GM19238 (cell line): ENCODE measurements around the gene TSPAN5.

Source experiments
- DNase-seq: peaks from one replicate; pipeline ENCODE4 v3.0.0; 2011; ENCODE audit warnings: low spot score; ENCODE audit not compliant: insufficient read length

Gene TSPAN5

DNA sequence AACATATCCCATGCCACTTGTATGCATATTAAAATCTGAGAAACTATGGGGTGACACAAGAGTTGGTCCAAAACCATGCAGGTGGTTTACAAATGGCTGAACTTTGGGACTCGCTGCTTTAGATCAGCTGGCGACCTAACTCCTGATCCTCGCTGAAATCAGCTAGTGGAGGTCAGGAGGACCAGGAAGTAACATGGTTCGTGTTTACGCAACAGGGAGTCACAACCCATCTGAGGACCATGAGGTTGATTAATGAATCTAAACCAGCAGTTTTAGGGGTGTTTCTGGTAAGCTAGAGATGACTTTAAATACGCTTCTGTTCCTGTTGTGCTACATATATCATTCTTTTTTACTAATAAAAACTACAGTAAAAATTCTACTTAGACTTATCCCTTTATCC is 12.9 kb downstream of the TSPAN5 start:
- DNase-seq = no peak

DNA sequence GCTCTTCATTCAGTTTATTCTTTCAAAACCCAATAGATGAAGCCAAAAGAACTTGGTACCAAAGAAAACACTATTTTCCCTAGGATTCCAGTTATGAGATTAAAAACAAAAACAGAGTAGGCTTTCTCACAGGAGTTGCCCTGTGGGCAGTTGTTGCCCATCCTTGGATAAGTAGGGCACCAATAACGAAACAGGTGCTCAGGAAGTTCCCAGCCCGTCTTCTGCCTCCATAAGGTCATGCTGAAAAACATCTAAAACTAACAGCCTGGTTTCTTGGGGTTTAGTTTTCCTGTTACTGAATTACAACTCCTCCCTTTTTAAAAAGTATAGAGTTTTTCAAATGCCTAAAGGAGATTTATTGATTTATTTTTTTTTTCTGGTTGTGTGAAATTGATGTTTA is 14.7 kb downstream of the TSPAN5 start:
- no peak for DNase-seq

DNA sequence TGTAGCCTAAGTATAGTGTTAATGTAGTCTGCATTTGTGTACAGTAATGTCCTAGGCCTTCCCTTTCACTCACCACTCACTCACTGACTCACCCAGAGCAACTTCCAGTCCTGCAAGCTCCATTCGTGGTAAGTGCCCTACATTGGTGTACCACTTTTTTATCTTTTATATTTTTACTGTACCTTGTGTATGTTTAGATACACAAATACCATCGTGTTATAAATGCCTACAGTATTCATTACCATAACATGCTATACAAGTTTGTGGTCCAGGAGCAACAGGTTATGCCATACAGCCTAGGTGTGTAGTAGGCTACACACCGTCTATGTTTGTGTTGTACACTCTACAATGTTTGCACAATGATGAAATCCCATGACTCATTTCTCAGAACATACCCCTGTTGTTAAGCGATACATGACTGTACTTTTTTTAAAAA is 15.4 kb downstream of the TSPAN5 start:
- no peak for DNase-seq

DNA sequence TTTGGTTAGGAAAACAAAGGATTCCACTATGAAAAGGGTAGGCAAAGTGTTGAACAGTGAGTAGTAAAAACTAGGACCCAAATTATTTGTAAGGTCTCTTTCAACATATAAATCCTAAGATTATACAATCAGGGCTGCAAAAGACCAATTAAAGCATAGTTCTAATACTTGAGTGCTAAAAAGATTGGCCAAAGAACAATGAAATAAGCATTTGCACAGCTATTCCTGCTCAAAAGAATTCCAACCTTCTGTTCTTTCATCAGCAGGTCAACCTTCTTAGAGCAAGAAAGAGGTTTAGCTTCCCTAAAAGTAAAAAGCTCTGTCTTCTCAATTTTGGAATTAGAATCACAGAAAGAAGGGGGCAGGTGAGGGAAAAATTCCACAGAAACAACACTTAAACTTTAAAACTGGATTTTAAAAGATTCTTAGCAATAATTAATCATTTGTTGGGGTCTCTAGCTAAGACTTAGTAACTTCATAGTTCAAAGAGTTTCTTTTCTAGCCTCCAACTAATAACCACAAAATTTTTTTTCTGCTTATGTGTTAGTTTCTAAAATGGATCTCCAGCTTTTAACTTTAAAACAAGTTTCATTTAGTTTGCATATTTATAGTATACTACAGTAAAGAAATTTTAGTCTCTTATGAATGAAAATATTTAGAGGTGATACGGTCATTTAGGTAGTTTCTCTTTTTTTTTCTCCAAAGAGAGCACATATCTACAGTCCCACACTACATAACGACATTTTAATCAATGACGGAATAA is 16.3 kb downstream of the TSPAN5 start:
- DNase-seq = no peak

DNA sequence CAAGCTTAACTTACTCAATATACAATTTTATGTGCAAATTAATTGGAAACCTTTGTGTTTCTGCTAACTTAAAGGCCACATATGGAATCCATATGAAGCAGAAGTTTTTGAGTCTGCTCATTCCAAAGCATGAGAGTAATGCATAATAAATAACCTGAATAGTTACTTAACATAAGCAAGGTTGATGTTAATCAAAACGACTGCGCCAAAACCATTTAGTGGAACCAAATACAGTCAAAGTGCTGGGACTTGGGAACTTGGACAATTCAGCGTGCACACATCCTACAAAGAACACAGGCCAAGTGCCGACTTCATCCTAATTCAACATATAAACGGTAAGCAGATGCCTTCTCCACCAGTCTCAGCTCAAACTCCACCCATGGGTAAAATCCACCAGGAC is 17.0 kb downstream of the TSPAN5 start:
- no peak for DNase-seq

DNA sequence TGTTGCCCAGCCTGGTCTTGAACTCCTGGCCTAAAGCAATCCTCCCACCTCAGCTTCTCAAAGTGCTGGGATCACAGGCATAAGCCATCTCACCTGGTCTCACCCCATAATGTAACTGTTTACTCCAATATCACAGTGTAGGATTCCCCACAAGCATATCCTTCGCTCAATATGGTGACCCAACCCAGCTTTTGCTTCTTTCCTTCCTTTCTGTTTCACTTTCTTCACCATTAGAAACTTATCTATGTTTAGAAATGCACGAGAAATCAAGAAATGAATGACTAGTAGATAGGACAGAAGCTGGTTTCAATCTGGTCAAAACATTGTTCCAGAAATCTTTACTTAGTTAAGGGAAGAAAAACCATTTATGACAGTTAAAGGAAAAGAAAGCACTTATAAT is 18.9 kb downstream of the TSPAN5 start:
- DNase-seq = no peak

DNA sequence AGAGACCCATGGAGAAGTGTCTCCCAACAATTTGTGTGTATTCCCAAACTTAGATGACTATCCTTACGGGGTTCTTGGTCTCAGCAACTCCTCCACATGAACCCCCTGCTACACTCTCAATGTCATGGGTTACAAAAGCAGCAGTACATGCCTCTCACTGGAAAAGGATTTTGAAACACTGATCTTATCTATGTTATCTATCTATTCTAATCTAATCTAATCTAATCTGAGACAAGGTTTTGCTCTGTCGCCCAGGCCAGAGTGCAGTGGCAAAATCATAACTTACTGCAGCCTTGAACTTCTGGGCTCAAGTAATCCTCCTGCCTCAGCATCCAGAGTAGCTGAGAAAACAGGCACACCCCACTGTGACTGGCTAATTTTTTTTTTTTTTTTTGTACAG is 19.3 kb downstream of the TSPAN5 start:
- DNase-seq = no peak

DNA sequence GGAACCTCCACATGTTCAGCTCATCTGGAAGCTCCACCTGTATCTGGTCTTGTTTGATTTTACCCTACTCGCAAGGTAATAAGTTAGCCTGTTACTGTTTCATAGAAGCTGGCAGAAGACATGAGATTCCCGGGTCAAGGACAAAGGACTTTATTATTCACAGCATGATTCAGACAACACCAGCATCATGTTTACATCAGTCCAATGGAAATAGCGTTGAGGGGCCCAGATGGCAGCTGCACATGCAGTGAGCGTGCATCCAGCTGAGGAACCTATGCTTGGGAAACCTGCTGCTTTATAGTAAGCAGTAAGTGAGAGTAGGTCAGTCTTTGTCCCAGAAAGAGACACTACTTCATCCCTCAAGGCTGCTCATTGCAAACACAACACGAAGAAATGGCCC is 19.8 kb downstream of the TSPAN5 start:
- DNase-seq = no peak

DNA sequence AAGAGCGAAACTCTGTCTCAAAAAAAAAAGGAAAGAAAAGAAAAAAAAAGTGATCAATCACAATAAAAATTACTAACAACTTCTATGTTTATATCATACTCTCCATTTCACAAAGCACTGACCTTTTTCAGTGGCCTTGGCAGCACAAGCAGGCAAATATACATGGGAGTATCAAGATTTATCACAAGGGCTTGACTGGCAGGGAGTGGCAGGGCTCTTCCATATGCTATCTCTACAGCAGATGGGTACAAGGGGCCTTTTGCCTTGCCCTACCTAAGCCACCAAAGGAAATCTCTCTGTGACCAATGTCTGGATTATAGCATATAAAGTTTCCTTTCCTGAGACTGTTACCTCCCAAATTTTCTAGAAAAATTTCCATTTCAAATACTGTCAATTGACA is 24.4 kb downstream of the TSPAN5 start:
- DNase-seq = no peak

DNA sequence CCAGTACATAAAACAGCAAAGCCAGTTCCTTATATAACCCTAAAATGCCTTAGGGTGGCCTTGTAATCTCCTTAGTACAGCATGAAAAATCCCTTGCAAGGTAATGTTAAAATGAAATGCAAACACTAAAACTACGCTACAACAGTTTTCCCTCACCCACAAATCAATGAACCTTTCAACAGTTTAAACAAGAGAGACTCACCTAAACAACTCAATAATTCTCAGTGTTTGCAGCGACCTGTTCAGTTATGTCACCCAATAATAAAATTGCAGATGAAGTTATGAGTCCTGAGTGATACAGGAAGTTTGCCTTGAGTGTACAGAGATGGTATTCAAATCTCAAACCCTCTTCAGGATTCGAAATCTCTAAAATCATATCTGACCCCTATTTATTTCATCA is 25.3 kb downstream of the TSPAN5 start:
- DNase-seq = no peak

DNA sequence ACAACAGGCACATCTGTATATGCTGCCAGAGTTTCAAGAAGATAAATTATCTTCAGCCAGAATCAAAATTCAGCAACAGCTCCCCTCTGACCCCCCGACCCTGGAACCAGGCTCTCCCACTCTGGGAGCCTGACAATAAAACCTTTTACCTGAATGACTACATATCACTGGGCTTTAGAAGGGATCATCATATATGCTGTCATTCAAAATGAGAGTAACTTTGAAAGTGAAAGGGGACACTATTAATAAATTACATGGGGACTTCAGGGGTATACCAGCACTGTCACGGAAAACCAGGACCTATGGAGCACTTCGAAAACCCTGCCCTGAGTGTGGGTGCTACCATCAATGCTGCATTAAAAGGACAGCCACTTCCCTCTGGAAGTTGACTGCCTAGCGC is 26.2 kb downstream of the TSPAN5 start:
- DNase-seq = no peak

DNA sequence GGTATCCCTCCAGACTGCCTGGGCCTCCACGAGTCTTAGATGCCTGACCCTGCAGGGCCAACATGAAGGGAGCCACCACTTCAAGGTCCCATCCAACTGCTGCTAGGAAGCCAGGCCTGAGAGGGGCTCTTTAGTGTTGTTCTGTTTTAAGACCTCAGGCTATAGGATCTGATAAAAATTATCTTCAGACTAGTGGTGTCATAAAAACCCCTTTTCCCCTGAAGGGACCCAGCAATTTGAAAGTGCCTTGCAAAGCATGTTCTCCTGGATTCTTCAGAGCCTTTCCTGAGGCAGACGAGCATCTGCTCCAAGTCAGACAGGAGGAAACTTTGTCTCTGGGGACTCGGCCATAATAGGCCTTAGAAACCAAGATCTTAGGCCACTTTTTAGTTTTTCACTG is 26.9 kb downstream of the TSPAN5 start:
- DNase-seq = no peak

DNA sequence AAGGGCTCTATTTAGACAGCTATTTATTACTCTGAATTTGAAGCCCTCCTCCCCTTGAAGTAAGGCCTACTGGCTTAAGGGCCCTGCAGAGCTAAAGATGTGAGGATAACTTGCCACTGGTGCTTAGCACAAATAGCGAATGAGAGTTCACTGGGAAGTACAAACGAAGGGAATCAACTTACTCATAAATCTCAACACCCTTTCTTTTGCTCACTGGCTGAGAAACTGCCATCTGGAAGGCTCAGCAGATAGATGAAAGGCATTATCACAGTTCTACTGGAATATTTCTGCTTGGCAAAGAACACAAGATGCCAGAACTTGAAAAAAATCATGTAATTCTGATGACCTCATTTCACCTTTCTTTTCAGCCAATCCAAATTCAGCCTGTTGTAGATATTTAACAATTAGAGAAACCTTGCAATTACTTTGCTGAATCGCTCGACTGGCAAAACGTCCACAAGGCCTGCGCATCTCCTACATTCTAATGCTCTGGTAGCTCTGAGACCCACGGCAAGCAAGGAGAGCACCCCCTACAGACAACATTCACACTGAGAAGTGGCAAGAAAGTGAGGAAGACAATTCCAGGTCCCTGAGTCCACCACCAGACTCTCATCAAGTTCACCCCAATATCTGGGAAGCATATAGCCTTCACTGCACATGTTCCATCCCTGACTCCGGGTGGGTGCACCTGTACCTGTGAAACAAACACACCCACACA is 27.5 kb downstream of the TSPAN5 start:
- DNase-seq = no peak

DNA sequence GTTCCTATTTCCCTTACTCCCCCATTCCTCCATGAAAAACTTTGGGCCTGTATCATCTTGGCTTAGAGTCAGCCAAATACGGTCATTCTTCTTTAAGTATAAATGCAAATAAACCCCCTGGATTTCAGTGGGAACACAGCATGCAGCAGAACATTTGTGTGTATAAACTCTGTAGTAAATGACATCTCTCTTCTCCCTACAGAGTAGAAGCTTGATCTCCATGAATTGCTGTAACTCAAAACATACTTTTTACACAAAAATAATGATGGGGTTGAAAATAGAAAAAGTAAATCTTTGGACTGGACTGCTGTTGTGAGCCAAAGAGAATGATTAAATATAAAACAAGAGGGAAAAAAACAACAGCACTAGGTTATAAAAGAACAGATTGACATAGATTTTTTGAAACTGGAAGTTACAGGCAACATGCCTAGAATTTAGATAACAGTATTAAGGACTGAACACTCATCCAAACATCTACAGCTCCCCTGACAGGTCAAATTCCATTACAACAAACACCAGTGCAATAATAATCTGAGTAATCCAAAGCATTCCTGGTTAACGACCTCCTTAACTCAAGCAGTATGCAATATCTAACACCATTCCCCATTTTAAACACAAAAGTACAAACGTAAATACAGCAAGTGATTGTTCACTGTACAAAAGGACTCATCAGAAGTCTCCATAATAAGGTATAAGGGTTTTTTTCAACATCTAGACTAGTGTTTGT is 30.7 kb downstream of the TSPAN5 start:
- no peak for DNase-seq

DNA sequence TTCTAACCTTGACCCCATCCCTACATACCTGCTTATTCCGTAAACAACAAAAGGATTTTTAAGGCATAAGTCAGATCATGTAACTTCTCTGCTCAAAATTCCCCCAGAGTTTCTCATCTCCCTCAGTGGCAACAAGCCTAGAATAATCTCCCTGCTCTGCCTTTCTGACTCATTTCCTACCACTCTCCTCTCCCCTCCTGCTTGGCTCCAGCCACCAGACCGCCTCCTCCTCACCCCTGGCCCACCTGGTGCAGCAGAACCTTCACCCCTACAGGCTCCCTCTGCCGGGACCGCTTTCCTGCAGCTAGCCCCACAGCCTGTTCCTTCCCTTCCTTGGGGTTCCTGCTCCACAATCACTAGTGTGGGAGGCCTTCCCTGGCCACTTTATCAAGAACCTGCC is 32.1 kb downstream of the TSPAN5 start:
- DNase-seq = no peak

DNA sequence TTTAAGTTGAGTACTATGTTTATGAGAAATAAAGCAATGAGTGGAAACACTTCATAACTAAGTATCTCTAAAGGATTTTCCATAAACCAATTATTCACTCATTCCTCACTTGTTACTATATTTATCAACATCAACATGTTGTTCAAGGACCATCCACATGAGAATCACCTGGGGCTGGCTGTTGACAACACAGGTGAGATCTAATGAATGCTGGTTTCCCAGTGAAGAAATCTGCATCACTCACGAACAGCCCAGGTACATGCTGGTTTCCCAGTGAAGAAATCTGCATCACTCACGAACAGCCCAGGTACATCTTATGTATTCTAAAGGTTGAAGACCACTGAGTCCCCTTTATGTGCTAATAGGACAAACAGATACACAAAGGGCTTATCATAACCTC is 32.5 kb downstream of the TSPAN5 start:
- DNase-seq = no peak

DNA sequence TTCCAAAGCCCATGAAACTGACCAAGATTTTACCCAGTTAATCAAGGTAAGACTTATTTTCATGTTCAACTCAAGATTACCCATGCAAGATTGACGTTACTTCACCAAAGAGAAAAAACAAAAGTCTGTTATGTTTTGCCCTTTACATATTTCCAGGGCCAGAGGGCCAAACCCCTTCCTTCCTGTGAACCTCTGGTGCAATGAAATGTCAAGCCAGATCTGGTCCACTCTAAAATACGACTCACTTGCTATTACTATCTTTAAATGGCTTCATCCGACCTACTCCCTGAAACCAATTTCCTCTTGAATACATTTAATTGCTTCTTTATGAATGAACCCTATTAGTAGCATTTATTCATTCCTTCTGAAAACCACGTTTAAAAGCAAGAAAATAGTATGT is 33.0 kb downstream of the TSPAN5 start:
- DNase-seq = no peak

DNA sequence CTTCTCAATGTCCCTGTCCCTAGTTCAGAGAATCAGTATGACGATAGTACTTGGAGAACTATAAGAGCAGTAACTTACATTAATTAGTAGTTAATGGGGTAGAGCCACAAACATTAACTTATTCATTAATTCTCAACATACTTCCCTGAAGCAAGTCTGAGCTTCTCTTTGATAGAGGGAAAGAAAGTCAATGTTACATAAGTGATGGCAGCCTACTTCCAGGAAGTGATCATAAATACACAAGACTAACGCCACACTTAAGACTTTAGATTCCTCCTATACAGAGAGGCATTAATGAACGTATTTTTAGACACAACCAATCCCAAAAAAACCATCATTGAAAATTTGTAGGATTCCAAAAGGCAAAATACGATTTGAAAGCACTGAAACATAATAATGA is 33.8 kb downstream of the TSPAN5 start:
- DNase-seq = no peak

DNA sequence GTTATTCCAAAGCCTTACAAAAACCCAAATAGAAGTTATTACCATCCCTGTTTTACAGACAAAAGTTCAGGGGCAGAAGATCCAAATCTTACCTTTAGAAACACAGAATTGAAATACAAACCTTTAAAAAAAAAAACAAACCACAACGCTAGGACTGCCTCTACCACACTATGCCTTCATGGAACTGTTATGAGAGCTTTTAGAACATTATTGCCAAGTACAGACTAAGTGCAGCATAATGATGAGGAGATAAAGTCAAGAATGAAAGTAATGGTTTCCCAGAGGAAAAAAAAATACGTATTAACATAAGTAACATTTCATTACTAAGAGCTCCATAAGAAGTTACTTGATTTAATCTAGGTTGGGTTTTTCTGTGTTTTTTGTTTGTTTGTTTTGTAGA is 34.3 kb downstream of the TSPAN5 start:
- no peak for DNase-seq

DNA sequence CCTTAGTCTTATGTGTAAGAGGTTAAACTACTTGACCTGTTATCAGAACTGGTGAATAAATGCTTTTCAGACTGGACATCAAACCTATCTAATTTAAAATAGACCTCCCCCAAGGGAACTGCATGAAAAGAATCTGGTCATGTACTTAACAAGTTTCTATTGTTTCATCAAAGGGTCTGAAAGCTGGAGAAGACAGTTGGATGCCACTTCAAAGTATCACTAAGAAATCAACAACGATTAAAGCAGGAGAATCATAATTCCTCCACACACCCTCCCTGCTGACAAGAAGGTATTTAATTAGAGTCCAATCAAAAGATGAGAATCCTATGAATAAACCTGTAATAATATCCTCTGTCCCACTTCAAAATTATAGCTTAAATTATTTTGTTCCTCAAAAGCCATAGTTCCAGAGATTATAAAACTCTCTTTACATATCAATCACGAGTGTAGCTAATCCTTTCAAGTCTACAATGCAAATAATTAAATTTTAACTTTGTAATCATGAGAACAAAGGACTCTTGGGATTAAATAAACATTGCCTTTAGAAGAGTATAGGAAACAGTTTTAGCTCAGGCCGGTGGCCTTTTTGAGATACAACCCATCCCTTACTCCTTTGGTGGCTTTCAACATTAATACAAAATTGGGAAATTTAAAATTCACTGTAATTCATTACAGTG is 35.1 kb downstream of the TSPAN5 start:
- no peak for DNase-seq

DNA sequence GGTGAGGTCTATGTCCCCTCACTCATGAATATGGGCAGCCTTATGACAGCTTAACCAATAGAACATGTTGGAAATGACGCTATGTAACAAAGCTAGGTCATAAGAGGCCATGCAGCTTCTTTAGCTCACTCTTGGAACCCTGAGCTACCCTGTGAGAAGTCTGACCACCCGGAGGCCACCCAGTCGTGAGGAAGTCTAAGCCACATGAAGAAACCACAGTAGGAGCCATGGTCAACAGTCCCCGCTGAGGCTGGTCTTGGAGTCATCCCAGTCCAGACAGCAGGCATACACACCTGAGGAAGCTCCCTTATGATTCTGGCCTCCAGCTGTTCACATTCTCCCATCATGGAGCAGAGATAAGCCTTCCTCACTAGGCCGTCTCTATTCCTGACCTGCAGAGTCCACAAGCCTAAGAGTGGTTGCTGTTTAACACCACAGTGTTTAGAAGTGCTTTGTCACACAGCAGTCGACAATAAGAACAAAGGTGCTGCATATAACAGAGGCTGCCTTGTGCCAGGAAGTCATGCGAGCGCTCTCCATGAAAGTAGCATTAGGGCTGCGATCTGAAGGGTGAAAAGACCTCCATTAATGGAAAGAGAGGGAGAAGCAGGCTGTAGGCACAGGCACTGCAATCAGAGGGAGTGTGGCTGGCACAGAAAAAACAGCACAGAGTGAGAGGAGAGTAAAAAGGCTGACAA is 38.2 kb downstream of the TSPAN5 start:
- DNase-seq = no peak
